ENCODE data around the gene MFSD1. TPM values are rescaled to one million over a fixed set of nuclear protein-coding genes. Genes with fewer than 3 reads are reported as not detected.

The MFSD1 gene
- polyA plus RNA-seq, 1 of the 3 experiments (the other 2 are of a cell fraction), result 44.9 TPM

DNA sequence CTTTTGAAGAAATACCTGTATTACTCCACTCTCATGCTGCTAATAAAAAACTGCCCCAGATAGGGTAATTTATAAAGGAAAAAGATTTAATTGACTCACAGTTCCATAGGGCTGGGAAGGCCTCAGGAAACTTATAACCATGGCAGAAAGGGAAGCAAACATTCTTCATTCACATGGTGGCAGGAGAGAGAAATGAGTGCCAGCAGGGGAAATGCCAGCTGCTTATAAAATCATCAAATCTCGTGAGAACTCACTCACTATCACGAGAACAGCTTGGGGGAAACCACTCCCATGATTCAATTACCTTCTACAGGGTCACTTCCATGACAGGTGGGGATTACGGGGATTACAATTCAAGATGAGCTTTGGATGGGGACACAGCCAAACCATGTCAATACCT lies 18.7 kb downstream of the MFSD1 start:
- ChIA-PET CTCF (interaction anchor here (1.1 to 1.3 kb wide), 2 partner anchors 24 to 433 kb away, joined by 3 read pairs; no protein-coding TSS in a partner anchor), POLR2A (no interaction called here)
- DNase-seq, result no peak
- H3K4me1 ChIP-seq (ENCODE audit: control insufficient read depth in 1 of 2, insufficient read depth in 2 of 2, low read depth in 1 of 2, low read length in 1 of 2), result peaks cover 0 to 6% of the 10 kb centered on the region in 2 experiments; a peak in 2 of 4 replicates
- WGBS (ENCODE audit: low lambda C conversion rate), result 74% methylated on average over 3 of the region's 3 CpGs
- H4K20me1 ChIP-seq (ENCODE audit: insufficient read depth), result no peaks in the 10 kb centered on the region
- TF ChIP-seq RAD21 (IDR thresholded peaks at IDR 0.05; ENCODE audit: low read length), result no peak
- TF ChIP-seq TEAD4 (IDR thresholded peaks at IDR 0.05; ENCODE audit: borderline replicate concordance, insufficient read depth), result no peak
- TF ChIP-seq TAF1 (IDR thresholded peaks at IDR 0.05; ENCODE audit: borderline replicate concordance, low read depth, low read length), result no peak
- no peak for TF ChIP-seq GATA2 (CRISPR knock-in tag; IDR thresholded peaks at IDR 0.05)
- TF ChIP-seq ELF1 (IDR thresholded peaks at IDR 0.05), result no peak
- no peak for TF ChIP-seq SIN3A (IDR thresholded peaks at IDR 0.05; ENCODE audit: borderline replicate concordance, low read depth, low read length)
- TF ChIP-seq CHD2 (IDR thresholded peaks at IDR 0.05; ENCODE audit: low read length, partially characterized antibody), result no peak
- no peak for TF ChIP-seq YY1 (IDR thresholded peaks at IDR 0.05; ENCODE audit: low read depth)
- TF ChIP-seq, protein P1, sequence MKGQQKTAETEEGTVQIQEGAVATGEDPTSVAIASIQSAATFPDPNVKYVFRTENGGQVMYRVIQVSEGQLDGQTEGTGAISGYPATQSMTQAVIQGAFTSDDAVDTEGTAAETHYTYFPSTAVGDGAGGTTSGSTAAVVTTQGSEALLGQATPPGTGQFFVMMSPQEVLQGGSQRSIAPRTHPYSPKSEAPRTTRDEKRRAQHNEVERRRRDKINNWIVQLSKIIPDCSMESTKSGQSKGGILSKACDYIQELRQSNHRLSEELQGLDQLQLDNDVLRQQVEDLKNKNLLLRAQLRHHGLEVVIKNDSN (IDR thresholded peaks at IDR 0.05; ENCODE audit: borderline replicate concordance, low read depth), result no peak
- TF ChIP-seq, protein P2, sequence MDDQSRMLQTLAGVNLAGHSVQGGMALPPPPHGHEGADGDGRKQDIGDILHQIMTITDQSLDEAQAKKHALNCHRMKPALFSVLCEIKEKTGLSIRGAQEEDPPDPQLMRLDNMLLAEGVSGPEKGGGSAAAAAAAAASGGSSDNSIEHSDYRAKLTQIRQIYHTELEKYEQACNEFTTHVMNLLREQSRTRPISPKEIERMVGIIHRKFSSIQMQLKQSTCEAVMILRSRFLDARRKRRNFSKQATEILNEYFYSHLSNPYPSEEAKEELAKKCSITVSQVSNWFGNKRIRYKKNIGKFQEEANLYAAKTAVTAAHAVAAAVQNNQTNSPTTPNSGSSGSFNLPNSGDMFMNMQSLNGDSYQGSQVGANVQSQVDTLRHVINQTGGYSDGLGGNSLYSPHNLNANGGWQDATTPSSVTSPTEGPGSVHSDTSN (IDR thresholded peaks at IDR 0.05), result no peak
- no peak for TF ChIP-seq NRF1 (IDR thresholded peaks at IDR 0.05; ENCODE audit: low read depth, low read length)
- TF ChIP-seq MXI1 (IDR thresholded peaks at IDR 0.05; ENCODE audit: low read depth, low read length), result no peak
- no peak for TF ChIP-seq MEF2A (IDR thresholded peaks at IDR 0.05; ENCODE audit: borderline replicate concordance, low read depth)
- TF ChIP-seq GABPA (IDR thresholded peaks at IDR 0.05; ENCODE audit: low read depth), result no peak
- TF ChIP-seq EZH2phosphoT487 (IDR thresholded peaks at IDR 0.05; ENCODE audit: borderline replicate concordance, low read depth), result no peak
- no peak for TF ChIP-seq EP300 (IDR thresholded peaks at IDR 0.05; ENCODE audit: borderline replicate concordance in 1 of 2, low read depth in 1 of 2, low read length in 1 of 2)
- H3K4me2 ChIP-seq, result no peak overlapping the region
- no peaks in the 10 kb centered on the region for H3K9me3 ChIP-seq
- H3K9me2 ChIP-seq, result no peaks in the 10 kb centered on the region
- peaks cover 7% of the 10 kb centered on the region for H3F3A ChIP-seq (replicated peaks; ENCODE audit: insufficient read depth)
- no peak overlapping the region for H3K4me3 ChIP-seq (ENCODE audit: low read depth in 2 of 2, low read length in 1 of 2)
- no peak overlapping the region for H3K27ac ChIP-seq (ENCODE audit: low read depth in 2 of 2, low read length in 1 of 2)
- no peaks in the 10 kb centered on the region for H3K27me3 ChIP-seq (ENCODE audit: insufficient read depth)
- H2AFZ ChIP-seq (ENCODE audit: low read depth), result no peak overlapping the region
- H3K9ac ChIP-seq, result no peak overlapping the region
- no peaks in the 10 kb centered on the region for H3K79me2 ChIP-seq (ENCODE audit: insufficient read depth)
- peaks cover 62 to 70% of the 10 kb centered on the region in 2 experiments for H3K36me3 ChIP-seq (replicated peaks in 1 of 2; ENCODE audit: control insufficient read depth in 1 of 2, insufficient read depth in 2 of 2, low read length in 1 of 2)

DNA sequence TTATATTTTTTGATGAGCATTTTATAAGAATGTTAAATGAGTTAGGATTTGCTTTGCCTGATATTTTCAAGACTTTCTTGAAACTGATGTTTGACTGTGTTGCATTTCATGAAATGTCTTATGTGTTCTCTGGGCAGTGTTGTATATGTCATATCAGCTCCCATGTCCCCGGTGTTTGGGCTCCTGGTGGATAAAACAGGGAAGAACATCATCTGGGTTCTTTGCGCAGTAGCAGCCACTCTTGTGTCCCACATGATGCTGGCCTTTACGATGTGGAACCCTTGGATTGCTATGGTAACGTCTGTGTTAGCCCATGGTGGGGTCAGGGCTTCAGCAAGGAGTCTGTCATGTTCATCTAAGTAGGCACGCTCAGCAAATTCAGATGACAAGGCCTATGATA lies 20.0 kb downstream of the MFSD1 start:
- H3K4me1 ChIP-seq (ENCODE audit: control insufficient read depth in 1 of 2, insufficient read depth in 2 of 2, low read depth in 1 of 2, low read length in 1 of 2), result peaks cover 0 to 6% of the 10 kb centered on the region in 2 experiments; a peak in 2 of 4 replicates
- POLR2A ChIA-PET, result no interaction called here
- no peaks in the 10 kb centered on the region for H3K9me3 ChIP-seq
- H3K4me3 ChIP-seq (ENCODE audit: low read depth in 2 of 2, low read length in 1 of 2), result no peak overlapping the region
- WGBS (ENCODE audit: low lambda C conversion rate), result 97% methylated on average over 5 of the region's 5 CpGs
- no peaks in the 10 kb centered on the region for H4K20me1 ChIP-seq (ENCODE audit: insufficient read depth)
- DNase-seq, result no peak
- H3K4me2 ChIP-seq, result no peak overlapping the region
- CTCF ChIA-PET, result no interaction called here
- no peaks in the 10 kb centered on the region for H3K9me2 ChIP-seq
- no peak overlapping the region for H3K9ac ChIP-seq
- no peak overlapping the region for H2AFZ ChIP-seq (ENCODE audit: low read depth)
- H3K27me3 ChIP-seq (ENCODE audit: insufficient read depth), result no peaks in the 10 kb centered on the region
- H3K27ac ChIP-seq (ENCODE audit: low read depth in 2 of 2, low read length in 1 of 2), result no peak overlapping the region
- peaks cover 65 to 75% of the 10 kb centered on the region in 2 experiments for H3K36me3 ChIP-seq (replicated peaks in 1 of 2; ENCODE audit: control insufficient read depth in 1 of 2, insufficient read depth in 2 of 2, low read length in 1 of 2)
- H3F3A ChIP-seq (replicated peaks; ENCODE audit: insufficient read depth), result peaks cover 7% of the 10 kb centered on the region
- H3K79me2 ChIP-seq (ENCODE audit: insufficient read depth), result no peaks in the 10 kb centered on the region
- TF ChIP-seq GABPA (IDR thresholded peaks at IDR 0.05; ENCODE audit: low read depth) (no peak), GATA2 (CRISPR knock-in tag; IDR thresholded peaks at IDR 0.05) (no peak), JUND (IDR thresholded peaks at IDR 0.05) (no peak), NRF1 (IDR thresholded peaks at IDR 0.05; ENCODE audit: low read depth, low read length) (no peak), RCOR1 (IDR thresholded peaks at IDR 0.05; ENCODE audit: low read length) (no peak), EP300 (IDR thresholded peaks at IDR 0.05; ENCODE audit: borderline replicate concordance in 1 of 2, low read depth in 1 of 2, low read length in 1 of 2) (no peak), TEAD4 (IDR thresholded peaks at IDR 0.05; ENCODE audit: borderline replicate concordance, insufficient read depth) (no peak), EZH2phosphoT487 (IDR thresholded peaks at IDR 0.05; ENCODE audit: borderline replicate concordance, low read depth) (no peak), CHD2 (IDR thresholded peaks at IDR 0.05; ENCODE audit: low read length, partially characterized antibody) (no peak), SIN3A (IDR thresholded peaks at IDR 0.05; ENCODE audit: borderline replicate concordance, low read depth, low read length) (no peak)
- TF ChIP-seq, protein P3, sequence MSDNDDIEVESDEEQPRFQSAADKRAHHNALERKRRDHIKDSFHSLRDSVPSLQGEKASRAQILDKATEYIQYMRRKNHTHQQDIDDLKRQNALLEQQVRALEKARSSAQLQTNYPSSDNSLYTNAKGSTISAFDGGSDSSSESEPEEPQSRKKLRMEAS (IDR thresholded peaks at IDR 0.05; ENCODE audit: low read depth), result no peak
- TF ChIP-seq, protein P1 (IDR thresholded peaks at IDR 0.05; ENCODE audit: borderline replicate concordance, low read depth), result no peak
- TF ChIP-seq, protein P4, sequence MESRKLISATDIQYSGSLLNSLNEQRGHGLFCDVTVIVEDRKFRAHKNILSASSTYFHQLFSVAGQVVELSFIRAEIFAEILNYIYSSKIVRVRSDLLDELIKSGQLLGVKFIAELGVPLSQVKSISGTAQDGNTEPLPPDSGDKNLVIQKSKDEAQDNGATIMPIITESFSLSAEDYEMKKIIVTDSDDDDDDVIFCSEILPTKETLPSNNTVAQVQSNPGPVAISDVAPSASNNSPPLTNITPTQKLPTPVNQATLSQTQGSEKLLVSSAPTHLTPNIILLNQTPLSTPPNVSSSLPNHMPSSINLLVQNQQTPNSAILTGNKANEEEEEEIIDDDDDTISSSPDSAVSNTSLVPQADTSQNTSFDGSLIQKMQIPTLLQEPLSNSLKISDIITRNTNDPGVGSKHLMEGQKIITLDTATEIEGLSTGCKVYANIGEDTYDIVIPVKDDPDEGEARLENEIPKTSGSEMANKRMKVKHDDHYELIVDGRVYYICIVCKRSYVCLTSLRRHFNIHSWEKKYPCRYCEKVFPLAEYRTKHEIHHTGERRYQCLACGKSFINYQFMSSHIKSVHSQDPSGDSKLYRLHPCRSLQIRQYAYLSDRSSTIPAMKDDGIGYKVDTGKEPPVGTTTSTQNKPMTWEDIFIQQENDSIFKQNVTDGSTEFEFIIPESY (IDR thresholded peaks at IDR 0.05; ENCODE audit: borderline replicate concordance, low read depth), result no peak

All from SK-N-SH (cell line).